Choroid plexus epithelial cell (primary cell): Measurements from ENCODE around the gene PDSS2.

Experiments
- DNase-seq: peaks from one replicate; pipeline ENCODE4 v3.0.0-alpha.2; 2010; ENCODE audit warnings: low read depth
- H3K4me3 ChIP-seq: 2 replicates; pipeline ENCODE4 v1.5.1; 2011; ENCODE audit warnings: low read depth, mild to moderate bottlenecking, control low read depth, low read length, moderate library complexity
- CTCF ChIP-seq: conservative IDR thresholded peaks from 2 replicates; pipeline ENCODE4 v1.5.1; 2011; ENCODE audit warnings: low read depth, mild to moderate bottlenecking, control low read depth, inconsistent platforms, low read length, moderate library complexity

Gene PDSS2

GRCh38 chr6:107361753-107362604 is 97.4 kb downstream of the PDSS2 start:
- no peak for TF ChIP-seq CTCF
- DNase-seq, result peak; percentile 92
- H3K4me3 ChIP-seq, result no peak overlapping the region

- no peak for TF ChIP-seq CTCF
- DNase-seq, result peak; percentile 53
- no peak overlapping the region for H3K4me3 ChIP-seq
Measured at GRCh38 chr6:107360476-107360875, 98.9 kb downstream of the PDSS2 start.

- TF ChIP-seq CTCF, result no peak
Measured at GRCh38 chr6:107357842-107358241, 101.5 kb downstream of the PDSS2 start.

GRCh38 chr6:107357031-107357430 is 102.3 kb downstream of the PDSS2 start:
- DNase-seq, result no peak
- no peak for TF ChIP-seq CTCF
- no peak overlapping the region for H3K4me3 ChIP-seq

More at GRCh38 chr6:107357842-107358241, 101.5 kb downstream of the PDSS2 start:
- DNase-seq, result no peak
- no peak overlapping the region for H3K4me3 ChIP-seq

GRCh38 chr6:107355659-107356058 is 103.7 kb downstream of the PDSS2 start:
- no peak for DNase-seq
- no peak overlapping the region for H3K4me3 ChIP-seq
- TF ChIP-seq CTCF, result no peak

GRCh38 chr6:107354451-107354850 is 104.9 kb downstream of the PDSS2 start:
- no peak for DNase-seq
- TF ChIP-seq CTCF, result no peak
- H3K4me3 ChIP-seq, result no peak overlapping the region
